IPS-NIHi11 (cell line): ENCODE data around the gene TRIM28.

Source experiments
- DNase-seq: peaks from one replicate; pipeline ENCODE4 v3.0.0; 2012; ENCODE audit warnings: mixed read lengths, low spot score

The TRIM28 gene

DNA sequence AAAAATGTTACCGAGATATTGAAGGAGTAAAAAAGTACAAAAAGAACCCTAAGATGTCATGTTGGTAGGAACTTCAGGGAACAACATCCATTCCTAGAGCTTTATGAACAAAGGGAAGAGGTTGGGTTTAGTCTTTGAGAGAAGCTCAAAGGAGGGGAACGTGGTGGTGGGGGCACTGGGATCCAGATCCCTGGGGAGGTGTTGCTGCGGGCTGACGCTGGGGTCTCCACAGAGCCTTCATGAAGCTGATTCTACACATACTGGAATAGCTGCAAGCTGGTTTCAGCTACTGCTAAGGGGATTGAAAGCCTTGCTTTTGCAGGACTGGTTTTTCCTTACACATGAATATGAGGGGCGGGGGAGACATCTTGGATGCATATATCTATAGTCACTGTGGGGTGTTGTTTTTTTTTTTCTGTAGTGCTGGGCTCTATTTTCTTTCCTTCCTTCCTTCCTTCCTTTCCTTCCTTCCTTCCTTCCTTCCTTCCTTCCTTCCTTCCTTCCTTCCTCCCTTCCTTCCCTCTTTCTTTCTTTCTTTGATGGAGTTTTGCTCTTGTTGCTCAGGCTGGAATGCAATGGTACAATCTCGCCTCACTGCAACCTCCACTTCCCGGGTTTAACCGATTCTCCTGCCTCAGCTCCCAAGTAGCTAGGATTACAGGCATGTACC lies 35.7 kb downstream of the TRIM28 start:
- no peak for DNase-seq

DNA sequence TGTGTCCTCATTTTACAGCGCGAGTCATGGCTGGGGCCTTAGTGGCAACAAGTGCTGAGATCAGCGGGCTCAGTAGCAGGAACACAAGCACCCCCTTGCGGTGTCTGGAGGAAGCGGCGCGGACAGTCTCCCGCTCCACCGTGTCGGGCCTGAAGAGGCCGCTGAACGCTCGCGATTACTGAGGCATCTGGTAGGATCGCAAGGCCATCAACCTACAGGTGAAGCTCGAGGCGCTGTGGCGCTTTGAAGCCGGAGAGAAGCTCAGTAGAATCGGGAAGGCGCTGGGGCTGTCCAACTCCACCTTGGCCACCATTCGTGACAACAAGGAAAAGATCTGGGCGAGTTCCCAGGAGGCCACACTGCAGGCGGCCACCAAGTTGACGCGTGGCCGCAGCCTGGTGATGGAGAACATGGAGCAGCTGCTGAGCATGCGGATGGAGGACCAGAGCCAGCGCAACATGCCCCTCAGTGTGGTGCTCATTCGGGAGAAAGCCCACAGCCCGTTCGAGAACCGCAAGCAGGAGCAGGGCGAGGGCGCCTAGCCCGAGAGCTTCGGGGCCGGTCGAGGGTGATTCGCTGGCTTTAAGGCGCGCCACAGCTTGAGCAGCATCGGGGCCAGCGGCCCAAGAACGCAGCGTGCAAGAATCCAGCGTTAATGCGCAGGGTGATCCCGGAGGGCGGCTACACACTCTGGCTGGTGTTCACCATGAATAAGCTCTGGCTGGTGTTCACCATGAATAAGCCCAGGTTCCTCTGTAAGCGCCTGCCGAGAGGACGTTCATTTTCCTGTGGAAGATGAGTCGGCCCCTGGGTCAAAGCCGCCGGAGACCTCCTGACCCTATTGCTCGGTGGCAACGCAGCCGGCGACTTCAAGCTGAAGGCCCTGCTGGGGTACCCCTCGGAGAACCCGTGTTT lies 37.6 kb downstream of the TRIM28 start:
- DNase-seq, result peak; percentile 82

DNA sequence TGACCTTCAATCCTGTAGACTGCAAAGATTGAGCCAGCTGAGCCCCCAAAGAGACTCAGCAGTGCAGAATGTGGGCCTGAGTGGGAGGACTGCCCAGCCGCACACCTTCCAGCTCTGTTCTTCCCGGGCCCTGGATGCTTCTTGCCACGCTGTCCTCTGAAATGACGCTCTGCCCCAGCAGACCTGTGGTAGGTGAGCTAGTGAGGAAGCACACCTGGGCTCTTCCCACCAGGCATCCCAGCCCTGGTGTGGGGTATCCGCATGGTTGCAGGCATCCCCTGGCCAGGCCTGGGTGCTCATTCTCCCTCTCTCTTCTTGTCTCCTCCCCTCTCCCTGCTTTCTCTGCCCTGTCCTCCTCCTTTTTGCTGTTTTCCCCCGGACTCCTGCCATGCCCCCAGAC lies 39.1 kb downstream of the TRIM28 start:
- no peak for DNase-seq

DNA sequence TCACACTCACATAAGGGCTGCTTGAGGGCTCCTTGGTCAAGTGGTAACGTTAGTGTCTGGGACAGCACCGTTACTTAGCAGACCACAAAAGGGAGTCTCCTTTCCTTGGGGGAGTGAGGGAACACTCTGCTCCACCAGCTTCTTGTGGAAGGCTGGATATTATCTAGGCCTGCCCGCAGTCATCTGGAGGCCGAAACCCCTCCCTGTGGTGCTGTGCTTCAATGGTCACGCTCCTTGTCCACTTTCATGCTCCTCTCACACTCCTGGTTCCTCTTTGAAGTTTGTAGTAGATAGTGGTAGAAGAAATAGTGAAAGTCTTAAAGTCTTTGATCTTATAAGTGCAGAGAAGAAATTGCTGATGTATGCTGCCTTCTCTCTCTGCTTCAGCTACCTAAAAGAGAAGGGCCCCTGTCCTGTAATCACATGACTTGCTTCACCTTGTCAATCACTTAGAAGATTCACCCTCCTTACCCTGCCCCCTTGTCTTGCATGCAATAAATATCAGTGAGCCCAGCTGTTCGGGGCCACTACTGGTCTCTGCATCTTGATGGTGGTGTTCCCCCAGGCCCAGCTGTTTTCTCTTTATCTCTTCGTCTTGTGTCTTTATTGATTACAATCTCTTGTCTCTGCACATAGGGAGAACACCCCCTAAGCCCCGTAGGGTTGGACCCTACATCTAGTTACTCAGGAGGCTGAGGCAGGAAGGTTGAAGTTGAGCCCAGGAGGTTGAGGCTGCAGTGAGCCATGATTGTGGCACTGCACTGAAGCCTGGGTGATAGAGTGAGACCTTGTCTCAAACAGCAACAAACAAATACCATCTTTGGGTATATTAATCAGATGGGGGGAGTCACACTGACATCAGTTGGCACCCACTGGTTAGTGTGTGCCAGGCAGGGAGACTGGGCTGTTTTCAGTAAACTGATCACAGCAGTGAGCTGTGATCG lies 40.9 kb downstream of the TRIM28 start:
- DNase-seq, result no peak

DNA sequence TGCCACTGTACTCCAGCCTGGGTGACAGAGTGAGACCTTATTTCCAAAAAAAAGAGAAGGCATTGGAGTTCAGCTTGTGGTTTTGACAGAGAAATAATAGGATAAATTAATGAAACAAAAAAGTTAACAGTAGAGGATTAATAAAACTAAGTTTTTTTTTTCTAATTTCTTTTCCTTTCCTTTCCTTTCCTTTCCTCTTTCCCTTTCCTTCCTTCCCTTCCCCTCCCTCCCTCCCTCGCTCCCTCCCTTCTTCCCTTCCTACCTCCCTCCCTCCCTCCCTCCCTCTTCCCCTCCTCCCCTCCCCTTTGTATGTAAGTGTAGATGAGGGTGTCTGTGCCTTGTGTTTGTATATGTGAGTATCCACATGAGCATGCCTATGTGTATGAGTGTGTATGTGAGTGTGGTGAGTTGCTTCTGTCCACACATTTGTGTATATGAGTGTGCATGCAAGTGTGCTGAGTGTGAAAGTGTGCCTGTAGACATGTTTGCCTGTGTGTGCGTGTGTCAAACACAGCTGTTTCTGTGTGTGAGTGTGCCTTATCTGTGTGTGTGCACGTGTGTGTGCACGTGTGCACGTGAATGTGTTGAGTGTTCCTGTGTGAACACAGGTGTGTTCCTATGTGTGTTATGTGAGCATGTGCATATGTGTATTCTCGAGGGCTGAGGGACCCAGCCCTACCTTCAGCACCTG lies 41.7 kb downstream of the TRIM28 start:
- DNase-seq, result no peak

DNA sequence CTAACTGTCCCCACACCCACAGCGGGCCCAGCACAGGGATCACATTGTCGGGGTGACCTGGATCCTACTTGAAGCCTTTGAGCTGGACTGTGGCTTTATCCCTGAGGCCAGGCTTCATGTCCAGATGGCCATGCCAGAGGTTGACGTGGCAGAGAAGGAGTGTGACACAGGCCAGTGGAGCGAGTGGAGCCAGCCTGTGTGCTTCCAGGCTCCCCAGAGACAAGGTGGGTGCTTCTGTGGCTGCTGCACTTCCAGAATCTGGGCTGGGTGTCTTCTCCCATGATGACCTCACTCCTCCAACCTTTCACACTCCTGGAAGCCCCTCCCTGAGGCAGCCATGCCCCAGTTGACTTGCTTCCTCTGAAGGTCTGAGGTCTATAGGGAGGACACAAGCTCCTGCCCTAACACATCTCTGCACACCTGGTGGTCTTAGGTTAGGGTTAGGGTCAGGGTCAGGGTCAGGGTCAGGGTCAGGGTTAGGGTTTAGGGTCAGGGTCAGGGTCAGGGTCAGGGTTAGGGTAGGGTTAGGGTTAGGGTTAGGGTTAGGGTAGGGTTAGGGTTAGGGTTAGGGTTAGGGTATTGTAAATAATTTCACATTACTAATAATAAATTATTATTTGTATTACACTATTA lies 42.4 kb downstream of the TRIM28 start:
- DNase-seq, result no peak
